GM13977 (cell line): ENCODE measurements around the gene STK35.

Source experiments
- DNase-seq: peaks from one replicate; pipeline ENCODE4 v3.0.0; 2012; ENCODE audit warnings: low spot score
- in situ Hi-C: fragments of 300-500 bp; cut with MboI; formaldehyde crosslinking; loops from one replicate; pipeline ENCODE4 v1.12.0; 2022; ENCODE audit warnings: low sequenced_read_pairs, low pct_unique_long_range_greater_than_20kb, mixed read lengths, inconsistent platforms; ENCODE audit not compliant: unreplicated experiment
- TF ChIP-seq, protein P1 (sequence below): IDR thresholded peaks from 2 replicates; pipeline ENCODE4 v1.5.1; 2012; ENCODE audit warnings: mild to moderate bottlenecking, control low read depth; ENCODE audit not compliant: insufficient read depth; ENCODE audit errors: extremely low read depth, missing control alignments

STK35 gene

DNA sequence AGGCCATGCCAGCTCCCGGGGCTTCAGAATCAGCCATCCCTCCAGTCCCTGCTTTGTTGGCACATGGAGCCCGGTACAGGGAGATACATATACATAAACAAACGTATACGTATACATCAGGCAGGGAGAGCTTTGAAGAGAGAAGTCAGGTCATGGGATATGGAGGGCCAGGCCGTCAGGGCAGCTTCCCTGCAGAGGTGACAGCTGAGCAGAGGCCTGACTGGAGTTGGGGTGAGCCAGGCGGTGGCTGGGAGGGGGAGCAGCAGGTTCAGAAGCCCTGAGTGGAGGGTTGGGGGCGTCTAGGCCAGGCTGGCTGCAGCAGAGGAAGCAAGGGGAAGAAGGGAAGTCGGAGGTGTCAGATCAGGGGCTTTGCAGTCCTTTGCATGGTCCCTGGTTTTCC lies 61.7 kb downstream of the STK35 start:
- TF ChIP-seq, protein P1, sequence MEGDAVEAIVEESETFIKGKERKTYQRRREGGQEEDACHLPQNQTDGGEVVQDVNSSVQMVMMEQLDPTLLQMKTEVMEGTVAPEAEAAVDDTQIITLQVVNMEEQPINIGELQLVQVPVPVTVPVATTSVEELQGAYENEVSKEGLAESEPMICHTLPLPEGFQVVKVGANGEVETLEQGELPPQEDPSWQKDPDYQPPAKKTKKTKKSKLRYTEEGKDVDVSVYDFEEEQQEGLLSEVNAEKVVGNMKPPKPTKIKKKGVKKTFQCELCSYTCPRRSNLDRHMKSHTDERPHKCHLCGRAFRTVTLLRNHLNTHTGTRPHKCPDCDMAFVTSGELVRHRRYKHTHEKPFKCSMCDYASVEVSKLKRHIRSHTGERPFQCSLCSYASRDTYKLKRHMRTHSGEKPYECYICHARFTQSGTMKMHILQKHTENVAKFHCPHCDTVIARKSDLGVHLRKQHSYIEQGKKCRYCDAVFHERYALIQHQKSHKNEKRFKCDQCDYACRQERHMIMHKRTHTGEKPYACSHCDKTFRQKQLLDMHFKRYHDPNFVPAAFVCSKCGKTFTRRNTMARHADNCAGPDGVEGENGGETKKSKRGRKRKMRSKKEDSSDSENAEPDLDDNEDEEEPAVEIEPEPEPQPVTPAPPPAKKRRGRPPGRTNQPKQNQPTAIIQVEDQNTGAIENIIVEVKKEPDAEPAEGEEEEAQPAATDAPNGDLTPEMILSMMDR: no peak
- DNase-seq: no peak
- in situ Hi-C loops: loop anchor here (25.0 kb wide), 1 partner anchor 376 kb away; no protein-coding TSS in a partner anchor

DNA sequence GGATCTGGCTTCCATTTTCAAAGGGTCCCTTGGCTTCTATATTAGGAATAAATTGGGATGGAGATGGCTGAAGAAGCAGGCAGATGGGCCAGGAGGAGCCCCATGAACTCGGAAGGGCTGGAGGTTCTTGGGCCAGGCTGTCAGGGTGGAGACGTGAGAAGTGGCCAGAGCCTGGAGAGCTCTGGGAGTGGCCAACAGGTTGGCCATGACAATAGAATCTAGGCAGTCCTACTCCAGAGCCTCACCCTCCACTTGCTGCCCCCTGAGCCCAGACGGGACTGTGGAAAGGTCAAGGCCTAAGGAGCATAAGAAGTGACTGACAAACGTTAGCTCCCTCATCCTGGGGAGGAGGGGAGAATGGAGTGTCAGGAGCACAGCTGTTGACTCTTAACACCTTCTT lies 62.1 kb downstream of the STK35 start:
- TF ChIP-seq, protein P1: no peak
- in situ Hi-C loops: loop anchor here (25.0 kb wide), 1 partner anchor 376 kb away; no protein-coding TSS in a partner anchor
- DNase-seq: no peak

DNA sequence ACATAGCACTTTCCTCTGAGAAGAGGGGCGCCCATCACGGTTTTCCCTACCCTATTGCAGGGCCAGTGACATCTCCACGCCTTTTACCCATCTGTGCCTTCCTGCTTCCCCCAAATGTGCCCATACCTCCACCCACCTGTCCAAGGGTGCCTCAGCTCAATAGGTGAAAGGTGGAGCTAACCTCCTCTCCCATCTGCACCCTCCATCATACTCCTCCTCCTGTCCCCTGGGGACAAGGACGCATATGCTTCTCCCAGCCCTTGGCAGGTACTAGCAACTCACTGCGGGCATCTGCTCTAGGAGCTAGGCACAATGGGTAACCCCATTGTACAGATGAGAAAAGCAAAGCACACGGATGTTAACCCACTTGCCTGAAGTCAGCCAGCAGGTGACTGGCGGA lies 62.8 kb downstream of the STK35 start:
- in situ Hi-C loops: loop anchor here (25.0 kb wide), 1 partner anchor 377 kb away; no protein-coding TSS in a partner anchor
- TF ChIP-seq, protein P1: no peak
- DNase-seq: no peak

DNA sequence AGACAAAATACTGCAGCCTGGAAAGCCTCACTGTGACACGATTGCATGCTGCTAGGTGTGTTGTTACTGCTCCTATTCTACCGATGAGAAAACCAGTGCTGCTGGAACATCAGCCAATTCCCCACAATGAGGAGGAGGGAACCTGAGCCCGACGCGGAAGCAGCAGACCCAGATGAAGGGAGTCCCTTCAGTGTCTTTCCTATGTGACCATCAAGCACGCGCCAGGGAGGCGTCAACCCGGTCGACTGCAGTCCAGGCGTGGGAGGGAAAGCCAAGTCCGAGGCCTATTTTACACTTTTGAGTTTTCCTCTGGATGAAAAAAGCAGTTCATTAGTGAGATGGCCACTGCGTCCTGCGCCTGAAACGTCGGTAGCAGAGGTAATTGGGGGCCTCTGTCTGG lies 63.3 kb downstream of the STK35 start:
- in situ Hi-C loops: loop anchor here (25.0 kb wide), 1 partner anchor 378 kb away; no protein-coding TSS in a partner anchor
- TF ChIP-seq, protein P1: no peak
- DNase-seq: no peak

DNA sequence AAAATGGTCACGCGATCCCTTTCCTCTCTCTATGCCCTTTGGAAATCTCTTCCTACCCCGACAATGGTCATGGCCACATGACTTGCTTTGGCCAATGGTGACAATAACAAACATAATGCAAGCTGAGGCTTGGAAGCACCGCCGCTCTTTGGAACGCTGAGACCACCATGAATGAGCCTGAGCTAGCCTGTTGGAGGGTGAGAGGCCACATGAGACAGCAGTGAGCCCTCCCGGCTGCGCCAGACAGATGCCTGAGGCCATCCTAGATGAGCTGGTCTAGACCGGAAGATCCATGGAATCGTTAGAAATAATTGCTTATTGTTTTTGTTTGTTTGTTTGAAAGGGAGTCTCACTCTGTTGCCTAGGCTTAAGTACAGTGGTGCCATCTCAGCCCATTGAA lies 64.2 kb downstream of the STK35 start:
- TF ChIP-seq, protein P1: no peak
- no peak for DNase-seq
- in situ Hi-C loops: loop anchor here (25.0 kb wide), 1 partner anchor 379 kb away; no protein-coding TSS in a partner anchor

DNA sequence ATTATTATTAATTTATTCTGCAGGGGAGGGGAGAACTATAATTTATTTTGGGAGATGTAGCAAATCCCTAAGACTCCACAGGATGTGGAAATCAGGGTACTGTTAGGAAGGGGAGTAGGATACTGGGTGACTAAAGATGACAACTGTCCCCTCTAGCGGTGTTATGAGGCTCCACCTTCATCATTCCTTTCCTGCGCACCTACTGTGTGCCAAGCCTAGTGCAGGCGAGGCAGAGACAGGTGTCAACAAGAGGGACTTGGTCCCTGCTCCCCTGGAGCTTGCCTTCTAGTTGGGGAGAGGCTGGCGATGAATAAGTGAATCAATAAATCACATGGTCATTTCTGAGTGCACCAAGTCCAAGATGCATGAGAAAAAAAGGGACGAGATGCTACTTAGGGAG lies 65.5 kb downstream of the STK35 start:
- no peak for DNase-seq
- TF ChIP-seq, protein P1: no peak
- in situ Hi-C loops: loop anchor here (25.0 kb wide), 1 partner anchor 380 kb away; no protein-coding TSS in a partner anchor
